ENCODE data around the gene MED15.
A peak's percentile ranks its signal among the peaks of the same experiment; 100 is the strongest.
"Not testable (repeated sequence)": the region's sequence is repeated elsewhere in the genome, so short reads cannot be mapped to it uniquely, and the experiment has no call there.

MED15 gene

DNA sequence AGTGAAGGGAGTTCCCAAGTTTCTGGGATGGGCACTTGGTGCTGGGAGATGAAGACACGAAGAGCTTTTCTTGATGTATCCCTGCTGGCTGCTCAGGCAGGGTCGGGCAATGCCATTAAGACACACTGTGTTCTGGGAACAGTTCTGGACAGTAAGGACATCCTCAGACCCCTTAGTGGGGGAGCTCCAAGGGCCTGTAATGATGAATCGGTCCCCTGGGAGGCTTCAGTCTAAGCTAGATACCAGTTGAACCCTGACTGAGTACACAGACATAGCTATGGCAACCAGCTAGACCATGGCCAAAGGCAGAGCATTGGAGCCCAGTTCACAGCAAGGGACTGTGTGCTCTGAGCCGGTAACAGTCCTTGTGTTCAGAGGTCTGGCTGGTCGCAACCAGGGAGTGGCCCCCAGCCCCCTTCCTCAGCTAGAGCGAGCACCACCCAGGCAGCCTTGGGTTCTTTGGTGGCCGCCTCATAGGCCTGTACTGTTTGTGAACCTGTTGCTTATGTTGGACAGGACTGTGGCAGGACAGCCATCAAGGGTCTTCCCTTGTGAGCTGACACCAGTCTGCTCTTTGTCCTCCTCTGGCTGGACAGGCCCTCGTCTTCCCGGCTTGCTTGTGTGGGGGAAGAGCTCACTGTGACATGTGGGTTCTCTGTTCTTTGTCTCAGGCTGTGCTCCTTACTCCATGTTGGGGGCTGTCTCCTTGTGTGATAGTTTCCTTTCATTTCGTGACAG, 25.0 kb downstream of the MED15 start:
- peak; percentile 39 for DNase-seq (ENCODE audit: low spot score)

DNA sequence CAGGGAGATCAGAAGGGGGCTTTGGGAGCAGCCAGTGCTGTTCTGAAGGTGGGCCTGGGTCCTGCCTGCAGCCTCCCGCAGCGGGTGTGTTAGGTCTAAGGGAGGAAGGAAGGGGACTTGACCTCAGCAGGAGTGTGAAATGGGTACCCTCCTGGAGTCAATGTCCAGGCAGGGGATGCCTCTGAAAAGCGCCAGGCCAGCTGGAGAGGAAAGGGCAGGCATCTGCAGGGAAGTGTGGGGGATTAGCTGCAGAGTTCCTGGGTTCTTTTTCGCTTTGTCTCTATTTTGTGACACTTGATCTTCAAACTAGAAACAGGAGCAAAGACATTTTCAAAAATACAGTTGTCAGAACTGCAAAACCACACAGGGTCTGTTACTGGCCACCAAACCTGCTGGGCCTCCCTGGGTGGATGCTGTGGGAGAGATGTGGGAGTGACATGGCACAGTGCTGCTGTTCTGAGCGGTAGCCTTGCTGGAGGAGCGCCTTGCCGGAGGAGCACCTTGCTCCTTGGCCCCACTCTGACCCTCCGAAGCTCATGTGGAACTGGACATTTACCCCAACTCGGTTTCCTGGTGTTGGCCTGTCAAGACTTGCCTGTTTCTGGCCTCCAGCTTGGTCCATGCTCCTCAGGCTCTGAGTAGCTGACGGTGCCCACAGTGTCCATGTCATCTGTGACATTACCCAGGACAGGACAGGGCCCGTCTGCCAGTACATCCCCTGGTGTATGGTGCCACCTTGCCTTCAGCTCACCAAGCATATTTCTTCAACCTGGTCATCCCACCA, 25.9 kb downstream of the MED15 start:
- DNase-seq (ENCODE audit: low spot score) = no peak

DNA sequence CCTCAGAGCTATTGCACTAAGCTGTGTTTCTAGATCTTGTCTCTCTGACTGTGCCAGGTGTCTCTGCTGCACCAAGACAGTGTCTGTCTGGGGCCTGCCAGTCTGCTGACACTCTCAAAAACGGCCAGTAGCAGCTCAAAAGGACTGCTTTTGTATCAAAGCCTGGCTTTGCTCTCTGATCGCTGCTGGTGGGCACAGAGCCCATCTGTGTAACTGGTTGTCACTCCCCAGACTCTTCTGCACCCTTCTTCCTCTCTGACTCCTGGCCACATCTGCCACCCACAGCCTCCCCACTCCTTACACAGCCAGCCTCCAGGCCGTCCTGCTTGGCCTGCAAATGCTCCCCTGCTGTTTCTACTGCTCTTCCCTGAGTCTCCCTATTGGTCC, 26.5 kb downstream of the MED15 start:
- DNase-seq (ENCODE audit: low spot score) = no peak

DNA sequence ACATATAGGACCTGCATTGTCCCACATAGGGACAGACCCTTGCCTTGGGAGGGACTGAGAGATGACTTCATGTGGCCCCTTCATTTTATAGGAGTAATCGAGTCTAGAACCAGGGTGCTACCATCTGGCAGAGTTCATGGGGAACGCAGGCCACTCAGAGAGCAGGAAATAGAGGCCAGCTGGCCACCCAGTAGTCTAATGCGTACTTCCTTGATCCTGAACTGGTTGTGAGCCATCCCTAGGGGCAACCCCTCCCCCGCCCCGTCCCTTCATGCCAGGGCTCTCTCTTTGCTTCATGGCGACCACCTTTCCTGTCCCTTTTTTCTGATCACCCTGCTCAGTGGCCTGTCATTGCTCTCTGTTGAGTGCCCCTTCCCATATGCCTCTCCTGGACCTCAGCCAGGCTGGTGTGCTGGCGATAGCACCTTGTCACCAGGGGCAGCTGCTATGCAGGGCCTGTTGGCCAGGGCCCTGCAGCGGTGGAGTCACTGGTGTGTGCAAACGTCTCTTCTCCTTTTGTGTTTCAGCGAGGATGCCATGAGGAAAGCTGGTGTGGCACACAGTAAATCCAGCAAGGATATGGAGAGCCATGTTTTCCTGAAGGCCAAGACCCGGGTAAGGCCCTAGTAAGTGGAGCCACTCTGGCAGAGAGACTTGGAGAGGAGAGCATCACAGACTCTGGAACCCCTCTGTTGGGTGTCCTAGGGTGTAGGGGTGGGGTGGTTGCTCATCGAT, 29.3 kb downstream of the MED15 start:
- peak; percentile 26 for DNase-seq (ENCODE audit: low spot score)

DNA sequence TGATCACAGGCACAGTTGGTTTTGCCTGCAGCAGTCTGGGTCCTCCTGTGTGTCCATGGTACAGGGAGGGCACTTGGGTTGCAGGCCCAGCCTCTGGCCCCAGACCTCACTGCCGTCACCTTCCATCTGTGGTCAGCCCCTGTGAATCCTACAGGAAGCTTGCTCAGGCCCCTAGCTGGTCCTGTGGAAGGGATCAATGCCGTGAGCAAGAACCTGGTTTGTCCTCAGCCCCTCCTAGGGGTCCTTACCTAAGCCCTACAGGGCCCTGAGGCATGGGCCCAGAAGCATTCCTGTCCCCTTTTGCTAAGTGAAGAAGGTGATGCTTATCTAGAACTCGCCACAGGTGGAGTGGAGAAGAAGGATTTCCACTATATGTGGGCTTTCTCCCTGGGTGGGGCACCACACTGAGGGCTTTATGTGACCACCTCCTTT, 29.9 kb downstream of the MED15 start:
- DNase-seq (ENCODE audit: low spot score) = no peak

DNA sequence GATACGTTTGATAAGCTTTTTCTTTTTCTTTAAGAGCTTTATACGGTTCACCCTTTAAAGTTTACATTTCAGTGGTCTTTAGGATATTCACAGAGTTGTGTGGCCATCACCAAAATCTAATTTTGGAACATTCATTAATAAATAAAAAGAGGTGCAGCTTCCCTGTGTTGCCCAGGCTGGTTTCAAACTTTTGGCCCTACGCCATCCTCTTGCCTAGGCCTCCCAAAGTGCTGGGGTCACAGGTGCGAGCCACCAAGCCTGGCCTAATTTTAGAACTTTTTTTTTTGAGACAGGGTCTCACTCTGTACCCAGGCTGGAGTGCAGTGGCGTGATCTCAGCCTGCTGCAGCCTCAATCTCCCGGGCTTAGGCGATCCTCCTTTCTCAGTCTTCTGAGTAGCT, 30.6 kb downstream of the MED15 start:
- DNase-seq (ENCODE audit: low spot score) = no peak

DNA sequence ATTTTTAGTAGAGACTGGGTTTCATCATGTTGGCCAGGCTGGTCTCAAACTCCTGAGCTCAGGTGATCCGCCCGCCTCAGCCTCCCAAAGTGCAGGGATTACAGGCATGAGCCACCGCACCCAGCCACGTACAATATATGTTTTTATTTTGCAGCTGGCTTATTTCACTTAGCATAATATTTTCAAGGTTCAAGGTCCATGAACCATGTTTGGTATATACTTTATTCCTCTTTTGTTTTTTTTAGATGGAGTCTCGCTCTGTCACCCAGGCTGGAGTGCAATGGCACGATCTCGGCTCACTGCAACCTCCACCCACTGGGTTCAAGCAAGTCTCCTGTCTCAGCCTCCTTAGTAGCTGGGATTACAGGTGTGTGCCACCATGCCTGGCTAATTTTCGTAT, 31.5 kb downstream of the MED15 start:
- not testable (repeated sequence) for DNase-seq (ENCODE audit: low spot score)

DNA sequence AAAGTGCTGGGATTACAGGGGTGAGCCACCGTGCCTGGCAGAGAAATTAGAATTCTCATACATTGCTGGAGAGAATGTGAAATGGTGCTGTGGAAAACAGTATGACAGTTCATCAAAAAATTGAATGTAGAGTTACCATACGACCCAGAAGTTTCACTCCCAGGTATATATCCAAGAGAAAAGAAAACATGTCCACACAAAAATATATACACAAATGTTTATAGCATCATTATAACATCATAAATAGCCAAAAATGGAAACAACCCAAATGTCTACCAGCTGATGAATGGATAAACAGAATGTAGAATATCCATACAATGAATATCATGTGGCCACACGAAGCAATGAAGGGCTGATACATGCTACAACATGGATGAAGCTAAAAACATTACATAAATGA, 34.6 kb downstream of the MED15 start:
- DNase-seq (ENCODE audit: low spot score) = no peak

DNA sequence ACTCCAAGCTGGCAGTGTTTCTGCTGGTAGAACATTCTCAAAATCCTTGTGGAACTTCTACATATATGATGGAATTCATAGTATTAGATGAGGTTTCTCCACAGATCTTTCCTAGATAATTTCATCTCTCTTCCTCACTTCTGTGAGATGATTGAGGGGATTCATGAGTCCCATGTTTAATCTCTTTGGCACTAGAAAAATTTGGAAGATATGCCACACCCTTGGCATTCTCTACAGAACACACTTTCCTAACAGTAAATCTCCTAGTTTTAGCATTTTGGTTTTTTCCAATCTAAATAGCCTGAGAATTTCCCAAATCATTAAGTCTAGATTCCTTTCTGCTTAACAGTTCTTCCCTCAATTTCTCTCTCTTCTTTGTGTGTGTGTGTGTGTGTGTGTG, 35.3 kb downstream of the MED15 start:
- no peak for DNase-seq (ENCODE audit: low spot score)

DNA sequence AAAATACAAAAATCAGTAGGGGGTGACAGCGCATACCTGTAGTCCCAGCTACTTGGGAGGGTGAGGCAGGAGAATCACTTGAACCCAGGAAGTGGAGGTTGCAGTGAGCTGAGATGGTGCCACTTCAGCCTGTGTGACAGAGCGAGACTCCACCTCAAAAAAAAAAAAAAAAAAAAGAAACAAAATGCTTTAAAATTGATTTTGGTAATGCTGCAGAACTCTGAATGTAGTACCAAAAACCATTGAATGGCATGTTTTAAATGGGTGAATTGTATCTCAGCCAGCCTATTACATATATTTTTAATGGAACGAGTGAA, 37.9 kb downstream of the MED15 start:
- DNase-seq (ENCODE audit: low spot score) = not testable (repeated sequence)

DNA sequence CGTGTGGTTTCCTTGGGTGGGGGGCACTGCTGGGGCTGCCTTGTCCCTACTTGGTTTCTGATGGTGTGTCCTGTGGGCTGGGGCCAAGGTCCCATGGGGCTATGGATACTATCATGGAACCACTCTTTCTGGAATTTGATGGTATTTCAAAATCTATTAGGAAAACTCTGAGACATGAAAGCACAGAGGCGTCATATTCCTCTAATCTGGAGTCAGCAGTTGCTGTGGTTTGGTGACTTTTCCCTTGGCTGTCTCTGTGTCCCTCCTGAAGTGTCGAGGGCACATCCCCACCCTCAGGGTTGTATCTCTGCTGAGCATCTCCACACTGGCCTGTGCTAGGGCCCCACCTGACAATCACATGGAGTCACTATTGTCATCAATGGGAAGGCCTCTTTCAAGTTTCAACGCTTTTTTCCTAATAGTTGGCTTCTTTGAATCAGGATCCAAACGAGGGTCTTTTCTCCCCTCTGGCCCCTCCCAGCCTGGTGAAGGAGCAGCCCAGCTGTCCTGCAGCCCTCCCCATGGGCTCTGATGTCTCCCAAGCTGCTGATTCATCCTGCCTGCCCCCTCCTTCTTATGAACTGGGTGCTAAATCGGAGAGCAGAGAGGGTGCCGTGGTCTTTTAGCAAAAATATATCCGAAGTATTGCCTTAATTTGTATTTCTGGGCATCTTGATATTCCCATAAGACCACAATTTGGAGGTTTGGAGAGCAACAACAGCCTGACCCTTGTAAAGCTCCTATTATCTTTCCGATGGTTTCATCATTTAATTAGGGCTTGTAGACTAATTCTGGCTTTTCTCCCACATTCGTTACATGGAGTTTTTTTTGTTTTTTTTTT, 38.5 kb downstream of the MED15 start:
- no peak for DNase-seq (ENCODE audit: low spot score)

DNA sequence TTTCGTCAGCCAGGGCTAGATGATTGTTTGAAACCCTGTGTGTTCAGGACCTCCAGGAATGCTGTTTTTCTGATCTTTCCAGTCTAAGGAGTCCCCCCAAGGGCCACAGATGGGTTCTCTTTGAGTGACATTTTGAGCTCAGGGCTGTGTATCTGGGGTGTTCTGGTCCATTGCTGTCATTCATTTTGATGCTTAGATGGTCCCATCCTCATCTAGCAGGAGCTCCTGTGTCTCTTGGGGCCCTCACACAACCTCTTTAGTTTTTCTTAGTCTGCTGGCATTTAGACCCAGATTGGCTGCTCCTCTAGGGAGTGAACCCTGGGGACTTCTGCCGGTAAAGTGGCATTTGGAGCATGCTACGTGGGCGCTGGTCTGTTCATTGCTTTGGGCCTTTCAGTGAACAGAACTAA, 39.1 kb downstream of the MED15 start:
- no peak for DNase-seq (ENCODE audit: low spot score)

DNA sequence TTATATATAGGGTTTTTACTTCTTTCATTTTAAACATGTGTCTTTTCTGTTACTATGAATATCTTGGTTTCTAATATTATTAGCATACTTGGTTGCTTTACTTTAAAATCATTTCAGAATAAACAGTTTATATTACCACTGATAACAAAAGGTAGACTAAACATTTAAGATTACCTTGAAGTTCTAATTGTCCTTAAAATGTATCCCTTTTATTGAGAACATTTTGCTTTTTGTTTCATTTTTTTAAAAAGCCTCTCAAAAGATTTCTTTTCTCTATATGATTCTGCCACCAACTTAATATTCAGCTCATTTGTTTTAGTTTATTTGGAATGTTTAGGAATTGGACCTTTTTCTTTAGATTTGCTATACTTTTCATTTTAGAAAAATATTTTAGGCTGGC, 39.6 kb downstream of the MED15 start:
- no peak for DNase-seq (ENCODE audit: low spot score)

DNA sequence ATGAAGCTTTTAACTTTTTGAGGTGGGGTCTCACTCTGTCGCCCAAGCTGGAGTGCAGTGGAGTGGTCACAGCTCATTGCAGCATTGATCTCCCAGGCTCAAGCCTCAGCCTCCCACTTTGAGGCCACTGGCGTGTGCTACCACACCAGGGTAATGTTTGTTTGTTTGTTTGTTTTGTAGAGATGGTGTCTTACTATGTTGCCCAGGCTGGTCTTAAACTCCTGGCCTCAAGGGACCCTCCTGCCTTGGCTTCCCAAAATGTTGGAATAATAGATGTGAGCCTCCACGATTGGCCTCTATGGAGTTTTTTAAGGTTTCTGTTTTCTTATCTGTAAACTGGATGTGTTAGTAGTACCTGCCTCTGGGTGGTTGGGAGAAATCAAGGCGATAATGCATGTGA, 41.4 kb downstream of the MED15 start:
- no peak for DNase-seq (ENCODE audit: low spot score)

DNA sequence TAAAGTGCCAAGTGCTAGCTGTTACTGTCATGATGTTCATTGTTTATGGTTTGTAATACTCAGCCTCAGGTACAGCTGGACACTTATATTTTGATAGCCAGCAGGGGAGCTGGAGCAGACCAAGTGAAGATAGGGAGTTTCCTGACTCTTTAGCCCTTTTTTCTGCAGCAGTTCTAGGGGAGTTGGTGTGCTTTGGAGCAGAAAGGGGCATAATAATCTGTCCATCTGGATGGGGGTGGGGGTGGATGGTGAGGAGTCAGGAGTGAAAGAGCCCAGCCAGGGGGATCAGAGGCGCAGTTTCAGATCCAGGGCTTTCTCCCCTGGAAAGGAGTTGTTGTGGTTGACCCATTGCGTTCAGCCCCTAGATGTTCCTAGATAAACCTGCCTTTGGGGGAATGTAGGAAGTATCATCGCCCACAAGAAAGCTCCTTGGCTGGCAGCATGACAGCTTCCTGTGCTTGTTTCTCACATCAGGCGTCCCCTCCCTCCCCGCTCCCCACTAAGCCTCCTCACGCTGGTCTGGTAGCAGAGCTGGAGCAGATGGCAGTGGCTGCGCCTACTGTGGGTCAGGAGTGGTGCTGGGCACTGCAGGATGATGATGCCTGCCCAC, 41.9 kb downstream of the MED15 start:
- DNase-seq (ENCODE audit: low spot score) = no peak

DNA sequence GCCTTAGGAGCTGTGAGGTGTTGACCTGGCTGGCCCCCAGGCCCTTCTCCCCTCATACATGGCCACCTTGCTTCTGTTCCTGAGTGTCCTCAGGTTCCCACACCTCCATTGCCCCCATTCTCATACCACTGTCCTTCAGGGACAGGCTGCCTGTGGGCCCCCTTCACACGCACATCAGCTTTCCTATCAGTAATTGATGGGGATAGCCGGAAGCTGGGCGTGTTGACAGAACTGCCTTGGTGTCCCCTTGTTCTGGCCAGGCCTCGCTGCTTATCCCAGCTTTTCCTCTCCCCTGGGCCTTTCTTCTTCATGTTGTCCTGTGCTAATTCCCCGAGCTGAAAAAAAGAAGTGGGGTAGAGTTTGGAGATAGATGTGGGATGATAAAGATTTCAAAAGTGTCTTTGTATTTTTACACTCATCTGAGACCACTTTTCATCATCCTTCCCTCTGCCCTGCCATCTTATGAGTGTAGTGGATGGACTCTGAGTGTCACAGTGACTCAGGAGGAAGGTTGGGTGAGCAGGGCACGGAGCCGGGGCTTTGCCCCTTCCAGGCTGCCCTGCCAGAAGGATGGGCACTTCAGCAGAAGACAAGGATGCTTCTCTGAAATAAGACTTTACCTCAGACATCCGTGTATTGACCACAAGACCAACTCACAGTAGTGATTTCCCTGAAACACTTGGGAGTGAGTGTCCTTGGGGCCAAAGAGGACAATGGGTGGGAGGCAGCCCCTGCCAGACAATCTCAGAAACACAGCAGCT, 42.8 kb downstream of the MED15 start:
- DNase-seq (ENCODE audit: low spot score) = no peak

DNA sequence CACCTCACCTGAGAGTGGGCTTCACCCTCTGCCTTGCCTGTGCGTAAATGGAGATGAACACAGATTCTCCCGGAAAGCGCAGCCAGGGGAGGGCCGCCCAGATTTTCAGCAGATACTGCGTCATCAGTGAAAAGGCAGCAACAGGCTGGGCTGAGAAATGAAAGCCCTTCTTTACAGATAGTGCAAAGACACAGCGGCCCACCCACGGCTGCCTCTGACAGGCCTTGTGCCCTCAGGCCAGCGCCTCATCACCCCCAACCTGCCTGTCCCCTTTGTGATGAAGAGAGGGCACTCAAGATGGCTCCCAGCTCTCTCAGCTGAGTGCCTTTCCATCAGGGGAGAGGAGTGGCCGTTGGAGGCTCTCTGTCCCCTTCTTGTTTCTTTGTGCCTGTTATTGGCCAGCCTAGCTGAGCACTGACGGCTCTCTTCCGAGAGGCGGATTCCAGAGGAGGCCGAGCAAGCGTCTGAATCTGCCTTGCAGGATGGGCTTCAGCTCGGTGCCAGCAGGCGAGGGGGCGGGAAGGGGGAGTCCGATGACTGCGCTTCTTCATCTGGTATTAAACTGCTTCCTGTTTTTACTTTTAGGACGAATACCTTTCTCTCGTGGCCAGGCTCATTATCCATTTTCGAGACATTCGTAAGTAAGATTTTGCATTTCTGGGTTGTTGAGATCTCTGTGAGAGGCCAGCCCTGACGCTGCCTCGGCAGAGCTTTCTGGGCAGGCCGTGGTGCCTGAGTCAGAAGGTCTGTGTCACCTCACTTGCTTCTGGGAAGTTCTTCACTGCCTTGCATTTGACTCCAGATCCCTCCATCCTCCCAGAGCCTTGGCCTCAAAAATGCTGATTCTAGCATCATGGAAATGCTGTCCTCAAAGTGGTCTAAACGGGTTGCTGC, 43.7 kb downstream of the MED15 start:
- DNase-seq (ENCODE audit: low spot score) = peak; percentile 57

DNA sequence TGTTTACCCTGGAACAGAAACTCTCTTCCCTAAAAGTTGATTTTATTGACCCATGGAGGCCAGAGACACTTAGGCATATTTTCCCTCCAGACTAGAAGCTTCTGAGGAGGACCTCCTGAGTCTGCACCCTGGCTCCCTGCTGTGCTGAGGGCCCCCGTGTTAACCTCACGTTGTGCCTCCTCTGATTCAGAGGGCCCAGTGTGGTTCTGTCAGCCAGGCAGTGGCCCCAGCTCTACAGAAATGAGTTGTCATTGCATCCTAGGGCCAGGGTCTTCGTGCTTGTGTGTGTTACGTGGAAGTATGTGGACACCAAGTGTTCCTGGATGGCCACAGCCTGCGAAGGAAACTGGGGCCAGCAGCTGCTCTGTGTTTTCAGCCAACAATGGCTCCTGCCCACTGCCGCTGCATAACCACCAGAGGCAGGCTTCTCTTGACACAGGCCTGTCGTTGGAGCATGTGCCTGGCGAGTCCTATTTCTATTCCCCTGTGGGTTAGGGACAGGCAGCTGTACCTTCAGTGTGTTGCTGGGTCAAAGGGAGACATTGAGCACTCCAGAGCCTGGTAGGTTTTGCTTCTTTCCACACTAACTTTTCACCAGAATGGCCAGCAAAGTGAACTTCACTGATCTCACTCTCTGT, 44.5 kb downstream of the MED15 start:
- no peak for DNase-seq (ENCODE audit: low spot score)
